ENCODE results near the gene C1GALT1C1L.

Gene C1GALT1C1L

DNA sequence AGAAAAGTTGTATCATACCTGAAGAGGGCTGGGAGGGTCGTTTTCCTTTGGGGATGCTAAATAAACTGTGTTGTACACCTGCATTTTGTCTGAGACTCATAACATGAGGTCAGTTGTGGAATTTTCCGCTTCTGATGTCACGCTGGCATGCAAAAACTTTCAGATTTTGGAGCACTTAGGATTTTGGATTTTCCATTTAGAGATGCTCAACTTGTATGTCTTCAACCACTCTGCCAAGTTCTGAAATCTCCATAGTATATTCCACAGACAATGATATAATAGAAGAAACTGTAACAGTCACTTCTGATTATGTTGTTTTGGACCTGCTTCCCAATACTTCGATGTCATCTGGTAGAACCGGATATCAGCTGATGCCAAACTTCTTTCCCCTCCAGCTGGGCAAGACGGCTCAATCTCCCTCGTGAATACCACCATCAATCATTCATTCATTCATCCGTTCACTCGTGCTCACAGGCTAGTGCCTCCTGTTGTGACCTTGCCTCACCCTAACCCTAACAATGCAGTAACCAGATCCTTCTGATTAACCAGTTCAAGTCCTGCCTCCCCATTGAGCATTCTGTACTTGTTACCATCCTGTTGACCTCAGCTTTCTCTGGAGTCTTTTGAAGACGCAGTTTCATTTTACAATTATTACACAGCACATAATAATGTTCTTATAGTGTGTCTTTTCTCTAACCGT lies 44.5 kb downstream of the C1GALT1C1L start:
- Histone ChIP-seq H3K4me1 (peaks cover 19% of the 10 kb centered on the region), H3K9ac (no peak overlapping the region)
- TF ChIP-seq Cebpa-rat (IDR thresholded peaks at IDR 0.05), result no peak

More for the DNA sequence above, 44.5 kb downstream of the C1GALT1C1L start:
- H3K4me3 ChIP-seq, result no peak overlapping the region
- H3K36me3 ChIP-seq, result no peaks in the 10 kb centered on the region
- peaks cover 3% of the 10 kb centered on the region; the same call in 1 of the 2 replicates for H3K27me3 ChIP-seq
- no peaks in the 10 kb centered on the region for H3K9me3 ChIP-seq
- H3K27ac ChIP-seq, result no peak overlapping the region
- H3K4me2 ChIP-seq, result no peak overlapping the region
- no peaks in the 10 kb centered on the region for H4K20me1 ChIP-seq

Measured in BLaER1 (cell line).